UCSD-AML1 (cell line): Measurements from ENCODE around the gene FRMD8.

Experiments
- DNase-seq: peaks from one replicate; lab custom pipeline; 2025; ENCODE audit not compliant: unreplicated experiment; lab: John Stamatoyannopoulos, UW

Gene FRMD8

DNA sequence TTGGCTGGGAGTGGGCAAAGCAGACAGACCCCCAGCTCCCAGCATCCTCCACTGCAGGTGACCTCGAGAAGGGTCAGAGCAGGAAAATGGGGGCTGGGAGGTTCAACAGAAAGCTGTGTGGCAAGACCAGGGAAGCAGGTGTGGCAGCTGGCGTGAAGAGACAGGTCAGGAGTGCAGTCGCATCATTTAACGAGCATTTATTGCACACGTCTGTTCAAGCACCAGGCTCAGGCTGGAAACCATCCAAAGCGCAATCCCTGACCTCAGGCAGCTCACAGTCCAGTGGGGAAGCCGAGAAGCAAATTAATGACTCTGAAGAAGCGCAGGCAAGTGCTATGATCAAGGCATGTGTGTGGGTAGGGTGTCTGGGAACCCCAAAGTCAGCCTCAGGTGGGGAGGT is 11.4 kb upstream of the FRMD8 start:
- DNase-seq: no peak

DNA sequence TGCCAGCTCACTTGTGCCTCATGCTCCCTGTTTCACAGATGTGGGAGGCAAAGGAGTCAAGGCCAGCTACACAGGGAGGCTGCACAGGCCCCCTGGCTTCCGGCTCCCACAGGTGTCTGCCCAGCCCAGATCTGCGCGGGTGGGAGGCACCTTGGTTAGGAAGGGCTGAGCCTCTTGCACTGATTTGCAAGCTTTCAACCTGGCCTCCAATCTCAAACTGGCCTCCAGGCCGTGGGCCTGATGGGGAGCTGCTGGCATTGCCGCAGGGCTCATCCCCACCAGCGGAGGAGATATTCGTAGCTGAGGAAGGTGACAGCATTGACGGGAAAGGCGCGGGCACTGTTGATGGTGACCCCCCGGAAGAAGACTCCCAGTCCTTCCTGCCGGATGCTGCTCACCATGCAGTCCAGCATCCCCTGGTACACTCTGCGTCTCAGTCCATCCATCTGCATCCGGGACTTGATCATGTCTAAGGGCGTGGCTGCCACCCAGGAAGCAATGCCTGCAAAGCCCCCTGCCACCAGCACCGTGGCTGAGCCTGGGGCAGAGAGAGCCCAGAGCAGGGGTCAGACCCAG is 10.2 kb upstream of the FRMD8 start:
- no peak for DNase-seq

DNA sequence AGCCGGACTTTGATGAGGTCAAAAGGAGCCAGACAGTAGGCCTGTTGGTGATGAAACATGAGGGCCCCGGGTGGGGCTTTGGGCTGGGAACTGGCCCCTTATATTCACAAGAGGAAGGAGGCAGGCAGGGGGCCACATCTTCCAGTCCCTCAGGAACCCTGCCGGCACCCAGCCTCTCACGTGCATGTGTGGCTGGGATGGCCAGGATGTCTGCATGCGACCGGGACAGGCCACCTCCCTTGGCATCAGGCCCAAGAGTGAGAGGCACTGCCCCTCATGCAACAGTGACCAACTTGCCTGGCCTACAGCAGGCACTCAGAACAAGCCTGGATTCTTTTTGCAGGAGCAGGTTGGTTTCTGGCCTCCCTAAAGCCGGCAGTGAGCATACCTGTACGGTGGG is 9.4 kb upstream of the FRMD8 start:
- DNase-seq: no peak

DNA sequence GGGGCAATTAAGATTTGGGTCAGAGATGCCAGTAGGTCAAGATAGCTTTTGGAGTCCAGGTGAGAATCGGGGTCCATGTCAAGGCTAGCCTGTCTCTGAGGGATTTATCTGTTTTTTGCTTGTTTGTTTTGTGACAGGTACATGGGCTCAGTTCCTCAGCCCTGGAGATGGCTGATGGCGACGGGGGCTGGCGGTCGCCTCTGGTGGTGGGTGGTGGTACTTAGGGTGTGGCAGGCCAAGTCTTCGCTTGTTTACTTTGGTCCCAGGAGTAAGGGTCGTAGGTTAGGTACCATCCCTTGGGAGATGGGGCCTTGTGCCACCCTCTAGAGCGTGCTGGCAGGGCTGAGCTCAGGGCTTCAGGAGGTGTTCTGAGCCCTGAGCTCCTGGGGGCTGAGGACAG is 8.7 kb upstream of the FRMD8 start:
- no peak for DNase-seq

DNA sequence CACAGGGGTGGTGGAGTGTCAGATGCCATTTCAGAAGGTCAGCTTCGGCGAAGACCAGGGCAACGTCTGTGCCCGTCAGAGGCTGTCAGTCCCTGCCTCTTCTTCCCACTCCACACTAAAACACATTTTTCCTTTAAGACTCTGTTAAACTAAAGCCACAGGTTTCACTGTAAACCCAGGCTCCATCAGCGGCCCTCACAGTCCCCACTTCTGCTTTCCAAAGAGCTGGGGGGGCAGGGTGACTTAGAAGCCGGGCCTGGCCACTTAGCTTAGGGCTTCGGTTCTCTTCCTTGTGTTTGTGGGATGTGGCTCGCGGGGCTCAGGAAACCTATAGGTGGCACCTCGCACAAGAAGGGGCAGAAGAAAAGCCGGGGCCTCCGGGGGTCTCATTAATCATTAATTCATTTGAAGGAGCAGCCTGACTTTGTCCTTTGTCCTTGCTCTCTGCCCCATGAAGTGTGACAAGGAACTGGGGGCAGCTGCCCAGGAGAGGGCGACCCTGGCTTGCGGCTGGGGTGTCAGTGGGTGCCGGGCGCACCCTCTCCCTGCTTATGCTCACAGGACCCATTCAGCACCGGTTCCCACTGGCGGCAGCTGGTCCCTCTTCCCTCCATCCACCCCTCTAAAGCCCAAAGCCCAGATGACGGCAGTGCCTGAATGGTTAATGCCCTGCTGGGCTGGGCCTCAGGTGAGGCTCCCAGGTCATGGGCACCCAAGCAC is 8.1 kb upstream of the FRMD8 start:
- DNase-seq: peak; percentile 69

DNA sequence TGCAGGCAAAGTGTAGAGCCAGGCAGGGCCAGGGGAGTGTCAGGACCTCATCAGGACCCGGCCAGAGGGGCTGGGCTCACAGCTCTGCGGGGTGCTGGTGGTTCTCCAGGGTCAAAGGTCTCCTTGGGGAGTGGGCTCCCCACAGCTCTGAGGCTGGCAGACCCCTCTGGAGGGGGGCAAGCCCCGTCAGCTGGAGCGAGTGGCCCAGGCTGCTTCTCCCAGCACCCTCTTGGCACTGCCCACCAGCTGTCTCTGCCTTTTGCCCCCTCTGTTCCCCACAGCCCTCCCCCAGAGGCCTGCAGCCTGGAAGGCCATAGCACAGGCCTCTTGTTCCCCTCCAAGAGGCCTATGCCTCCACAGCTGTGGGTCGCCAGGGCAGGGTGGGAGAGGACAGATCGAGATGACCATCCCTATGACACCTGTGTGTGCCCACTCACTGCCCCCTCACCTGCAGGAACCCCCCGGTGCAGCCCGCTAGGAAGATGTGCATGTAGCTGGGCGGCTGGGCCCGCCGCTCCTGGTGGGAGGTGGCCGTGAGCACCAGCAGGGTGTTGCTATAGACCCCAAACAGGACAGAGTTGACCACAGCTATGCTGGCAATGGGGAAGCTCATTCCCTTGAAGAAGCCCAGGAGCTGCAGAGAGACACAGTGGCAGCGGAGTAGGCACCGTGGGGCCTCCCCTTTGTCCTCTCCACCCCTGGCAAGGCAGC is 7.4 kb upstream of the FRMD8 start:
- no peak for DNase-seq

DNA sequence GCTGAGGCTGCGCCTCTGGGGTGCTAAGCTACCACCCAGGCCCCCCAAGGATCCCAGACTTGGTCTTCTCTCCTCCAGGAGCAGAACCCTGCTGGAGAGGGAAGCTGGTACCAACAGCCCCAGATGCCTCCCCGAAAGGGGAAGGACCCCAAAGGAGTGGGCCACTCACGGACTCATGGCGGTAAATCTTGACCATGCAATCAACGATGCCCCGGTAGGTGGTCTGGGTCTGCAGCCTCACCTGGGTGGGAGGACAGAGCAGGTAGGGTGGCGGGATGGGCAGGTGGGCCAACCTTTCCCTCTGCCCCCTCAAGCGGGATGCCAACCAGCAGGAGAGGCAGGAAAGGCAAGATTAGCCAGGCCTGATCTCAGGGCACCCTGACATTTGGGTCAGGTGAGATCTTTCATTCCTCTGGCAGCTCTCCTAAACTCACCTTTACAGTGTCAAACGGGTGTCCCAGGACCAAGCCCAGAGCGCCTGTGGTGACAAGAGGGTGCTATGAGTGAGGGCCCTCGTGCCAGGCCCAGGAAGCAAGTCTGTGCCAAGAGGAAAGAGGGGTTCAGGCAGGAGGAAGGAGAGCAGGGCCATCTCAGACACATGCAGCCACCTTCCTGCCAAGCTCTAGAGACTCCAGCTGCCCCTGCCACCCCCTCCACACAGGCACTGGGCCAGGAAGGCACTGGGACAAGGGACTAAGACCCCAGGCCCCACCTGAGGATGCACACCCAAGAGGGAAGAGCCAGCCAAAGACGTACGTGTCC is 6.6 kb upstream of the FRMD8 start:
- no peak for DNase-seq

DNA sequence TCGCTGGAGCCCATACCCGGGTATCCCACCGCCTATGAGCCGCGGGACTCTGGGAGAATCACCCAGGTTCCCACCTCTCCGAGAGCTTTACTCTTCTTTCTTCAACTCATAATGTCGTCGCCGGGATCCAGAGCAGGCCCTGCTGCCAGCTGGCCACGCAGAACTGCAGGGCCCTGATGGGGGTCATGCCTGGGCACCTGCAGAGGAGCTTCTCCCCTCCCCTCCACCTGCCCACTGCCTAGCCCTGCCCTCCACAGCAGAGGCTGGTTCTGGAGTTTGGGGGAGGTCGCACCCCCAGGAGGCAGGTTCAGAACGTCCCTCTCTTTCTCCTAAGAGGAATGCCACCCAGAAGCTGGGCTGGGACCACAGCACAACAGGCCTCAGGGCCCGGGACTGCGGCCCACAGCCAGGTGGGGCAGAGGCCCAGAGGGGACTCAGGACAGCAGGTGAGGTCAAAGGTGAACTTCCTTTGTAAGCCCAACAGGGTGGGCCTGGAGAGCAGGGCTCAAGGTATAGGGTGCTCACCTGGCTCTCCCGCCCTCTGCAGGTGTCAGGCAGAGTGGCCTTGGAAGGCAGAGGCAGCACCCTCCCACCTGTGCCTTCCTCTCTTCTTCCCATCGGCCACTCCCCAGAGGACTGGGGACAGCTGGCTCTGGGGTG is 5.8 kb upstream of the FRMD8 start:
- DNase-seq: no peak

DNA sequence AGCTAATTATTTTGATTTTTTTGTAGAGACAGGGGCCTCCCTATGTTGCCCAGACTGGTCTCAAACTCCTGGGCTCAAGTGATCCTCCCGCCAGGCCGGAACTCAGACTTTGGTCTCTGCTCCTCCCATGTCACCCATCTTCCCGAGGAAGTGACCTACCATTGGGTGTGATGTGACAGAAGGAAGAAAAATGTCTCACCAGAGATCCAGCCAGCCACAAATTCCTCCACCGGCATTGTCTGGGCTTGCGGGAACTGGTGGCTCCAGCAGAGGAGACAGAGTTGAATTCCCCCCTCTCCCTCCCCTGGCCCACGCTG is 4.8 kb upstream of the FRMD8 start:
- DNase-seq: peak; percentile 80

DNA sequence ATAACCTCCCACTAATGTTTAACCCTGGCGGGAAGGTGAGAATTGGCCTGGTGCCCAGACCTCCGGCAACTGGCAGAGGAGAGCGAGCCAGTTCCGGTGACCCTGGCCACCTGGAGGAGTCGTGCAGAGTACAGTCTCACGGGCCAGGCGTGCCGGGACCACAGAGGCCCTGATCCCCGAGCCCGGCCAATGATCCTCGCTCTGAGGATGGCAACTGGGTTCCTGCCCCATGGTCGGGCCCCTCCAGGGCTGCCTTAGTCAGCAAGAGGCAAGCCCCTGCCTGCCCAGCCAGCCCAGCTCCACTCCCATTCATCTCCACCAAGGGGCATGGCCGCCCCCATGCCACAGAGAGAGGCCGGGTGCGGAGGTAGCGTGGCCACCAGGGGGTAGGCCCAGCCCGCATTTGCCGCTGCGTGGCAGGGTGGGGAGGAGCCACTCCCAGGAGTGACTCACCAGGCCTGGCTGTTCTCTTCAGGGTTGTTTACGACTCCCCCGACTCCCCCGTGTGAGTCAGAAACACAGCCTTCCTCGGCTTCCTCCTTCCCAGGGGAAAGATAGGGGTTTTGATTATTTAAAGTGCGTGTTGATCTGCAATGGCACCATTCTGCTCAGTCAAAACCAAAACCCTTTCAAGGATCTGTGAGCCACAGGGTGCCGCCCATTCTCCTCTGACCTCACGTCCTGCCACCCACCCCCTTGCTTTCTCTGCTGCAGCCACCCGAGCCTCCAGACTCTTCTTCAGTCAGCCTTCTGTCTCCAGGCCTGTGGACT is 4.2 kb upstream of the FRMD8 start, which contains the start of gene SLC25A45:
Gene SLC25A45 (minus strand): TSS at position 614 of the 771 bp plus-strand sequence. CDS start 695 bp downstream, outside the sequence.
- DNase-seq: peak; percentile 90

DNA sequence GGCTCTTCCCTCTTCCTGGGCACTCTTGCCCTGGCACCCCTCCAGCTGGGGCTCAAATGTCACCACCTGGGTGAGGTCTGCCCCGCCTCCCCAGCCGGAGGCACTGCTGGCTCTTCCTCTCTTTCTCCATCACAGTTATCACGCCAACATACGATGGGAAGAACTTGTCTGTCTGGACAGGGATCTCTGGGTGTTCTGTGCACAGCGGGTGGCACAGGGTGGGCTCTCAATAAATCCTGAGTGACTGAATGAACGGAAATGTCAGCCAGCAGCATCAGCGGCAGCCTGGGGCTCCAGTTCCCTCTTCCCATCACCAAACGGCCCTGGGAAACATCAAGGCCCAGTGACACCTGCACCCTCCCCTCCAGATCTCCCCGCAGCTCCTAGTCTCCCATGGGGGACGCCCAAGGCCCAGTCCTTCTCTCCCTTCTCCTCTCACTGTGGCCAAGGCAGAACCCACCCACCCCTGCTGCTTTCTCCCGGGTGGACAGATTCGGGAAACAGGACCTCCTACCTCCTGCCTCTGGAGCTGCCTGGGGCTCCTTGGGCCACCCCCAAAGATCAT is 3.6 kb upstream of the FRMD8 start:
- DNase-seq: no peak

DNA sequence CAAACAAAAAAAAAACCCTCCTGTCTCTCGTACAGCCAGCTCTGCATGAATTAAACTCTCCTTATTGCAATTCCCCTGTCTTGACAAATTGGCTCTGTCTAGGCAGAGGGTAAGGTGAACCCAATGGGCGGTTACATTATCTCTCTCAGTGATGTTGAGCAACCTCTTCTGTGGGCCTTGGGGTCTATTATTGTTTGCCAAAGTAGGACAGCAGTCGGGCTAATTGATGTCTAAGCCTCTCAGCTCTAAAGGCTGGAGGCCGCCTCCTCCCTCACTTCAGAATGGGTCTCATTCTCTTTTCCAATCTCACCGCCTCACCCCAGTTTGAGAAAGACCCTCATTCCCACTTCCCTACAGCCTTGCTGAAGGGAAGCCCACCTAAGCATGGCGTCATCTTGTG is 2.7 kb upstream of the FRMD8 start:
- no peak for DNase-seq

DNA sequence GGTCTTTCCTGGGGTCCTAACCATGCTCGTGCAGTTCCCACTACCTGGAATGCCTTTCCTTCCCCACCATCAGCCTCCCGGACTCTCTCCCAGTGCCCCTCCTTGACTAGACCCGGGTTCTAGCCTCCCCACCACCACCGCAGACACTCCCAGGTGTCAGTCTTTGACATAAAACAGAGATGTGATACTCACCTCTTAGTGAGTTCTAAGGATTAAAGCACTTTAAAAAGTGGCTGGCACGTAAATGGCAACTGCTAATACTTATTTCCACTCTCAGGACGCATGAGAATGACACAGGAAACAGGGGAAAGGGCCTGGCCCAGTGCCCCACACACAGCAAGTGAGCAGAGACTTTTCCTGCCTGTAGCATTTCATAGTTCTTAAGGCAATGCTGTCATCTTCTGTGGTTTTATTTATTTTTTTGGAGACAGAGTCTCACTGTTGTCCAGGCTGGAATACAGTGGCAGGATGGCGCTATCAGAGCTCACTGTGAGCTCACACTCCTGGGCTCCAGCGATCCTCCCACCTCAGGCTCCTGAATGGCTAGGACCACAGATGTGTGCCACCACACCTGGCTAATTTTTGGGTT is 2.0 kb upstream of the FRMD8 start:
- DNase-seq: peak; percentile 36

DNA sequence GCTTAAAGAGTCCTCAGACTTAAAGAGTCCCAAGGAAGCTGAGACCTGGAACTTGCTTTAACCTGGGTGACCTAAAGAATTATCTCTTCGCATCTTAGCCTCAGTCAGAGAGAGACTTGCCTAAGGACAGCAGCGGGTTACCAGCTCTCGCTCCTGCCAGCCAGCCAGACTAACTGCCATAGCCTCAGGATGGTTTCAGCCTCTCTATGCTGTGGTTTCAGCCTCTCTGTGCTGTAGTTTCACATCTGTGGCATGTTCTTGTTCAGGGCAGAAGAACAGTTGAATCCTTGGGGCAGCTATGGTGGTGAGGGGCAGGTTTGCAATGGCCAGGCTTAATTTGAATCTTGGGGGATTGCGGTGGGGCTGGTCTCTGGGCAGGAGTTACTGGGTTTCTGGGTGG is 2.3 kb downstream of the FRMD8 start:
- no peak for DNase-seq

DNA sequence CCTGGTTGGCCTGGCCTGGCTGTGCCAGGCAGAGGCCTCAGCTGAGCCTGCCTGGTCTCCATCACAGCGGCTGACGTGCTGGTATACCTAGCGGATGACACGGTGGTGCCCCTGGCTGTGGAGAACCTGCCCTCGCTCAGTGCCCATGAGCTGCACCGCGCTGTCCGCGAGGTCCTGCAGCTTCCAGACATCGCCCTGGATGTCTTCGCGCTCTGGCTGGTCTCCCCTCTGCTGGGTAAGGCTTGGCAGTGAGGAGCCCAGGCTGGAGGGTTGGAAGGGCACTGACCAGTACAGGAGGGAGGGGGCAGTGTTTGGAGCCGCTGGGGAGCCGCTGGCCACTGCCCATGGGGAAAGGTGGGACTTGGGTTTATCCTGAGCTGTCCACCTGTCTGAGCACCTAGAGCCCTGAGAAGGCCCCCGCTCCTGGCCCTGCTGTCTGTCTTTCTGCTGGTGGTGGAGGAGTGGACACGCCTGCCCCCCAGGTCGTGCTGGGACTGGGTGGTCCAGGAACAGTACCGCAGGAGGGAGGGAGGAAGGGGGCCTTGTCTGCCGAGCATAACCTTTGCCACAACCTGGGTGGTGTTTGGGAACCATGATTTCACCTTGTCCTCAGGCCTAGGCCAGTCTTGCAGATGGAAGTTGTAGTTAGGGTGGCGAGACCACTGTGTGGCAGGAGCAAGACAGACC is 3.0 kb downstream of the FRMD8 start:
- no peak for DNase-seq

DNA sequence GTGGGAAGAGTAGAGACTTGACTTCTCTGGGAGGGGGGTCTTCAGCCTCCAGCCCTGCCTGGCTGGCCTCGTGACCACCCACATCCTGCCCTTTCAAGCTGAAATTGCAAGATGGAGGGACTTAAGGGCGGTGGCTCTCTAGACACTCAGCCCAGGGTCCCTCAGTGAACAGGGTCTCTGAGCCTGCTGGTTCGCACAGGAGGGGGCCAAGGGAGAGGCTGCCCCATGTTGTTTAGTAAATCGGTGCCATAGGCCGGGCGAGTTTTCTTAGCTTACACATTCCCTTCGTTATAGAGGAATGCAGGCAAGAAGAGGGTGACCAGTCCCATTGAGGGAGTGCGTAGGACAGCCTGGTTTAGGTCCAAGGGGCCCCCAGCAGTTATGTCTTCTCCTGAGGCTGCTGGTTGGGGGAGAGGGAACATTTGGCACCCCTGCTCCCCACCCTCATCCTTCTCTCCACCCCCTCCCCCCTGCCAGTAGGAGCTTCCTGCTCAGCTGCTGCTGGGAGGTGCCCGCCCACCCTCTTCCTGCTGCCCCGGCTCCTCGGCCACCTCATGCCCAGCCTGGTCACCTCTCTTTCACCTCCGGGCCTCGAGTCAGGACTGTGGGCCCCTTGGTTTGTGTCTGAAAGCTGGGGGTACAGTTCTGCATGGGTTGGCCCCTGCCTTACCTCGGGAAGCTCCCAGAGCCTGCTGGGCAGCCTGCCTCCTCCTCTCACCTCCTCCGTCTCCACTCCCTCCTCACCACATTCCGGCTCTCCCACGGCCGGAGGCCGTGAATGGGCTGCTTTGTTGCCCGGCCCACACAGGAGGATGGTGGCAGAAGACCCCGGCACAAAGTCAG is 3.9 kb downstream of the FRMD8 start:
- no peak for DNase-seq

DNA sequence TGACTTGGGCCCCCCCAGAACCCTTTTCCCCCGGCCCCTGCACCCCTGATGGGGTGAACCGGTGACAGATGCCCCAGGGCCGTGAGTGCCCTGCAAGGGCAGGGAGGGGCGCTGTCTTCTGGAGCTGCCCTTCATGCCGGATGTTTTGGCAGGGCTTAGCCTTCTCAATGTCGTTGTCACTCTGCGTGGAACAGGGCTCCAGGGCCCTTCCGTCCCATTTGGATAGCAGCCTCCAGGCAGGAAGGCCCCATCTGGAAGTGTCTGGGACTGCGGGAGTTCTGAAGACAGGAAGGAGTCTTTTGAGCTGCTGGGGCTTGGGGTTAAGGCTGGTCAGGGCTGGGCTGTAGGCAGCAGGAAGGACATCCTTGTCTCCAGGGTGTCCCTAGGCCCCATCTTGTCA is 4.6 kb downstream of the FRMD8 start:
- no peak for DNase-seq

DNA sequence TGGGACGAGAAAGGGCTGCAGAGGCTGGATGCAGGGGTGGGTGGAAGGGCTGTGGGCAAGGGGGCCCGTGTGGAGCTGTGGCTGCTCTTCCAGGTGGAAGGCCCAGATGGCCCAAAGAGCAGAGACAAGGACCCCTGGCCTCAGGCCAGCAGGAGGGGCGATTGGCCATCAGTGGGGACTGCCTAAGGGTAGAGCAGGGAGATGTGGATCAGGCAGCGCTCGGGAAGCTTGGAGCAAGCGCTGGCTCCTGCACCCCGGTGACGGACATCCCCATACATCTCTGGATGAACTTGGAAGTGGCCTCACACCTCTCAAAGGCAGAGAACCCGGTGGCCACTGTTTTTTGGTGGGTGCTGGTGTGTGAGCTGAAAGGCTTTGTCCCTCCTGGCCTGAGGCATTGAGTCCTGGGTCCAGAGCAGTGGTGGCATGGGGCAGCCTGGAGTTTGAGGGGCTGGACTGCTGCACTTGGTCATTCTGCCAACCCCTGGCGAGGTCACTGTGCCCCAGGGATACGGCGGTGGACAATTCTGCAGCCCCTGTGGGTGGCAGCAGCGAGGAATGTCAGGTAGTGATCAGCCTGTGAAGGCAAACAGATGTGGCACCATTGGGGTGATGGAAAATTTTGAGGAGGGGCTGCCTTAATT is 5.9 kb downstream of the FRMD8 start:
- no peak for DNase-seq
